ENCODE measurements around the gene CNTNAP2. TPM values are rescaled to one million over a fixed set of nuclear protein-coding genes. Genes with fewer than 3 reads are reported as not detected.
A peak's percentile ranks its signal among the peaks of the same experiment; 100 is the strongest.

CNTNAP2 gene
- 100 to 1,000 TPM; 171 to 228 TPM for total RNA-seq
- 113 TPM for polyA plus RNA-seq (2013, experiment 1 of 2)
- polyA plus RNA-seq (2013, experiment 2 of 2) = 128 TPM
- long read RNA-seq, experiment 1, partial matches to known transcripts = 12 of 94 reads
- long read RNA-seq, experiment 1, other reads (novel, unspliced or antisense) = 82 of 94 reads
- long read RNA-seq, experiment 2, full-length matches to known transcripts = 284 of 405 reads
- long read RNA-seq, experiment 2, partial matches to known transcripts = 96 of 405 reads
- long read RNA-seq, experiment 2, other reads (novel, unspliced or antisense) = 25 of 405 reads
- long read RNA-seq, experiment 3, full-length matches to known transcripts = 368 of 421 reads
- long read RNA-seq, experiment 3, partial matches to known transcripts = 5 of 421 reads
- long read RNA-seq, experiment 3, other reads (novel, unspliced or antisense) = 48 of 421 reads
- long read RNA-seq, experiment 4, full-length matches to known transcripts = 293 of 318 reads
- long read RNA-seq, experiment 4, partial matches to known transcripts = 2 of 318 reads
- long read RNA-seq, experiment 4, other reads (novel, unspliced or antisense) = 23 of 318 reads

- Histone ChIP-seq H3K36me3 (ENCODE audit: control insufficient read depth, insufficient read depth, low read length) (no peaks in the 10 kb centered on the region), H3K4me1 (ENCODE audit: control insufficient read depth, insufficient read depth, low read length) (no peaks in the 10 kb centered on the region), H3K4me3 (ENCODE audit: low read length) (peak within 1 kb of the TSS; percentile 91), H3K27me3 (ENCODE audit: control insufficient read depth, insufficient read depth, low read length, poor library complexity, severe bottlenecking) (peaks cover 45% of the 10 kb centered on the region), H3K9ac (ENCODE audit: extremely low read depth, low read length, poor library complexity, severe bottlenecking) (no peak within 1 kb of the TSS), H3K9me3 (ENCODE audit: control insufficient read depth, low read length) (no peaks in the 10 kb centered on the region), H3K27ac (ENCODE audit: low read depth, low read length) (no peak within 1 kb of the TSS)
- no peaks in the 10 kb centered on the region for H3K9me3 Mint-ChIP-seq
- TF ChIP-seq, protein P1, sequence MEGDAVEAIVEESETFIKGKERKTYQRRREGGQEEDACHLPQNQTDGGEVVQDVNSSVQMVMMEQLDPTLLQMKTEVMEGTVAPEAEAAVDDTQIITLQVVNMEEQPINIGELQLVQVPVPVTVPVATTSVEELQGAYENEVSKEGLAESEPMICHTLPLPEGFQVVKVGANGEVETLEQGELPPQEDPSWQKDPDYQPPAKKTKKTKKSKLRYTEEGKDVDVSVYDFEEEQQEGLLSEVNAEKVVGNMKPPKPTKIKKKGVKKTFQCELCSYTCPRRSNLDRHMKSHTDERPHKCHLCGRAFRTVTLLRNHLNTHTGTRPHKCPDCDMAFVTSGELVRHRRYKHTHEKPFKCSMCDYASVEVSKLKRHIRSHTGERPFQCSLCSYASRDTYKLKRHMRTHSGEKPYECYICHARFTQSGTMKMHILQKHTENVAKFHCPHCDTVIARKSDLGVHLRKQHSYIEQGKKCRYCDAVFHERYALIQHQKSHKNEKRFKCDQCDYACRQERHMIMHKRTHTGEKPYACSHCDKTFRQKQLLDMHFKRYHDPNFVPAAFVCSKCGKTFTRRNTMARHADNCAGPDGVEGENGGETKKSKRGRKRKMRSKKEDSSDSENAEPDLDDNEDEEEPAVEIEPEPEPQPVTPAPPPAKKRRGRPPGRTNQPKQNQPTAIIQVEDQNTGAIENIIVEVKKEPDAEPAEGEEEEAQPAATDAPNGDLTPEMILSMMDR (conservative IDR thresholded peaks at IDR 0.05) = no peak
- 1 to 2% methylated on average over 27 to 40 of the region's 42 CpGs for WGBS, 2 experiments (ENCODE audit: insufficient coverage in 1 of 2, insufficient read length in 1 of 2)
- H3K36me3 Mint-ChIP-seq (ENCODE audit: low read depth) = no peaks in the 10 kb centered on the region
- H3K4me1 Mint-ChIP-seq = peaks cover 7% of the 10 kb centered on the region
- peak; percentile 86 for DNase-seq
- H3K4me3 Mint-ChIP-seq = peak within 1 kb of the TSS; percentile 76
- no peak within 1 kb of the TSS for H3K27ac Mint-ChIP-seq
- H3K27me3 Mint-ChIP-seq (ENCODE audit: insufficient read depth) = peaks cover 45% of the 10 kb centered on the region
Measured at GRCh38 chr7:146116521-146117222, at the start of gene CNTNAP2. Gene CNTNAP2, plus strand, starts transcription at chr7:146116801. Its CDS starts 76 bp downstream, at chr7:146116877.

DNA sequence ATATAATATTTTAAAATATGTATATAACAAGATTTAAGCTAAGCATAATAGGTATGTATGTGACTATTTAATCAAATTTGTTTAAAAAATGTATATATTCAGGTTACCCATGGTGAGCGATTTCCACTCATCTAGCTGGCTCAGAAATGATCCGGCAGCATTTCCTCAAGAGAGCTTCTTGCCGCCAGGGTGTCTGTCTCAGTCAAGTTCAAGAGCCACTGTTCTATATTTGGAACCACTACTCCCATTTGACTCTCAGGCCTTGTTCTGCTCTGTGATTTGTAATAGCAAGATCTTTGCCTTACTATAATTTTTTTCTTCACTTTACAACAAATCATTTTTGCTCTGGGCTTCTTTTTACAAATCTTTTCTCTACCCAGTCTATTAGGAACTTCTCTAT is 48.7 kb upstream of the CNTNAP2 start:
- Mint-ChIP-seq H3K4me3 (no peak overlapping the region), H3K27me3 (ENCODE audit: insufficient read depth) (no peaks in the 10 kb centered on the region), H3K36me3 (ENCODE audit: low read depth) (no peaks in the 10 kb centered on the region), H3K4me1 (no peaks in the 10 kb centered on the region), H3K27ac (no peak overlapping the region), H3K9me3 (peaks cover 1% of the 10 kb centered on the region)
- peaks cover 2% of the 10 kb centered on the region for H3K4me1 ChIP-seq (ENCODE audit: control insufficient read depth, insufficient read depth, low read length)
- no peak for DNase-seq
- no peak overlapping the region for H3K9ac ChIP-seq (ENCODE audit: extremely low read depth, low read length, poor library complexity, severe bottlenecking)
- H3K9me3 ChIP-seq (ENCODE audit: control insufficient read depth, low read length) = no peaks in the 10 kb centered on the region
- TF ChIP-seq, protein P1 (conservative IDR thresholded peaks at IDR 0.05) = no peak
- no peaks in the 10 kb centered on the region for H3K36me3 ChIP-seq (ENCODE audit: control insufficient read depth, insufficient read depth, low read length)
- no peak overlapping the region for H3K27ac ChIP-seq (ENCODE audit: low read depth, low read length)
- H3K4me3 ChIP-seq (ENCODE audit: low read length) = no peak overlapping the region
- H3K27me3 ChIP-seq (ENCODE audit: control insufficient read depth, insufficient read depth, low read length, poor library complexity, severe bottlenecking) = no peaks in the 10 kb centered on the region
- 95 to 100% methylated on average over 3 of the region's 3 CpGs for WGBS, 2 experiments (ENCODE audit: insufficient coverage in 1 of 2, insufficient read length in 1 of 2)

- no peak overlapping the region for H3K4me3 ChIP-seq (ENCODE audit: low read length)
- no peaks in the 10 kb centered on the region for H3K9me3 ChIP-seq (ENCODE audit: control insufficient read depth, low read length)
- WGBS, 2 experiments (ENCODE audit: insufficient coverage in 1 of 2, insufficient read length in 1 of 2) = 71 to 91% methylated on average over 1 to 6 of the region's 6 CpGs
- no peak overlapping the region for H3K27ac Mint-ChIP-seq
- DNase-seq = peak; percentile 40
- H3K36me3 ChIP-seq (ENCODE audit: control insufficient read depth, insufficient read depth, low read length) = no peaks in the 10 kb centered on the region
- peaks cover 1% of the 10 kb centered on the region for H3K9me3 Mint-ChIP-seq
- no peaks in the 10 kb centered on the region for H3K27me3 Mint-ChIP-seq (ENCODE audit: insufficient read depth)
- H3K36me3 Mint-ChIP-seq (ENCODE audit: low read depth) = no peaks in the 10 kb centered on the region
- H3K4me1 ChIP-seq (ENCODE audit: control insufficient read depth, insufficient read depth, low read length) = no peaks in the 10 kb centered on the region
- H3K27ac ChIP-seq (ENCODE audit: low read depth, low read length) = no peak overlapping the region
- H3K9ac ChIP-seq (ENCODE audit: extremely low read depth, low read length, poor library complexity, severe bottlenecking) = no peak overlapping the region
- no peaks in the 10 kb centered on the region for H3K27me3 ChIP-seq (ENCODE audit: control insufficient read depth, insufficient read depth, low read length, poor library complexity, severe bottlenecking)
- H3K4me1 Mint-ChIP-seq = no peaks in the 10 kb centered on the region
- H3K4me3 Mint-ChIP-seq = no peak overlapping the region
- TF ChIP-seq, protein P1 (conservative IDR thresholded peaks at IDR 0.05) = no peak
Measured at GRCh38 chr7:146074195-146074765, 42.3 kb upstream of the CNTNAP2 start.
